Measurements from ENCODE around the gene SELENOH.
"Not testable (repeated sequence)": the region's sequence is repeated elsewhere in the genome, so short reads cannot be mapped to it uniquely, and the experiment has no call there.

The SELENOH gene
- total RNA-seq: 6.2 to 8.5 (median 7.2) reads per million in 4 donors

GRCh38 chr11:57741132-57742086, at the start of gene SELENOH:
Gene SELENOH, plus strand, starts transcription at chr11:57741491. Its CDS starts 105 bp downstream, at chr11:57741596.
- peak; percentile 83 to 97 (median 87) for DNase-seq

- DNase-seq: no peak
These were observed 42.4 kb upstream of the SELENOH start for GRCh38 chr11:57698843-57699365.

GRCh38 chr11:57699813-57700212, 41.5 kb upstream of the SELENOH start:
- no peak for DNase-seq

GRCh38 chr11:57700425-57700824, 40.9 kb upstream of the SELENOH start:
- DNase-seq: no peak

GRCh38 chr11:57703341-57703740, 38.0 kb upstream of the SELENOH start:
- DNase-seq: no peak

- DNase-seq: no peak
These were observed 36.4 kb upstream of the SELENOH start for GRCh38 chr11:57704932-57705331.

- not testable (repeated sequence) for DNase-seq
These were observed 35.9 kb upstream of the SELENOH start for GRCh38 chr11:57705432-57705831.

GRCh38 chr11:57709802-57710367, 31.4 kb upstream of the SELENOH start:
- DNase-seq: peak in 1 of 5 donors; percentile 44

GRCh38 chr11:57711414-57712255, 29.7 kb upstream of the SELENOH start, which contains the start of gene MED19:
Gene MED19, minus strand, starts transcription at chr11:57712215. Its CDS starts 36 bp downstream, at chr11:57712179.
- DNase-seq: peak; percentile 62 to 84 (median 75)

- peak; percentile 78 to 98 (median 85) for DNase-seq
These were observed 28.8 kb upstream of the SELENOH start, which contains the start of gene TMX2 for GRCh38 chr11:57712256-57713150. Gene TMX2, plus strand, starts transcription at chr11:57712593. Its CDS starts 26 bp downstream, at chr11:57712619.

GRCh38 chr11:57713835-57714234, 27.5 kb upstream of the SELENOH start:
- DNase-seq: no peak

- not testable (repeated sequence) for DNase-seq
These were observed 24.6 kb upstream of the SELENOH start for GRCh38 chr11:57716726-57717125.

GRCh38 chr11:57727185-57727584, 14.1 kb upstream of the SELENOH start:
- no peak for DNase-seq

GRCh38 chr11:57728829-57729228, 12.5 kb upstream of the SELENOH start:
- no peak for DNase-seq

GRCh38 chr11:57729479-57729878, 11.8 kb upstream of the SELENOH start:
- DNase-seq: no peak

- DNase-seq: no peak
These were observed 8.6 kb upstream of the SELENOH start for GRCh38 chr11:57732661-57733060.

GRCh38 chr11:57735619-57736298, 5.5 kb upstream of the SELENOH start:
- DNase-seq: no peak

GRCh38 chr11:57742087-57742452, 779 bp downstream of the SELENOH start:
- DNase-seq: no peak

GRCh38 chr11:57744357-57744756, 3.1 kb downstream of the SELENOH start:
- DNase-seq: no peak

GRCh38 chr11:57745206-57745605, 3.9 kb downstream of the SELENOH start:
- no peak for DNase-seq

GRCh38 chr11:57746920-57747319, 5.6 kb downstream of the SELENOH start:
- DNase-seq: no peak

Data from T-helper 1 cell (primary cell).